ENCODE measurements around the gene VCX3B. TPM values are rescaled to one million over a fixed set of nuclear protein-coding genes. Genes with fewer than 3 reads are reported as not detected.

The VCX3B gene
- total RNA-seq (2022; extraction: Qiagen RNA extraction): not detected in 5 replicates

DNA sequence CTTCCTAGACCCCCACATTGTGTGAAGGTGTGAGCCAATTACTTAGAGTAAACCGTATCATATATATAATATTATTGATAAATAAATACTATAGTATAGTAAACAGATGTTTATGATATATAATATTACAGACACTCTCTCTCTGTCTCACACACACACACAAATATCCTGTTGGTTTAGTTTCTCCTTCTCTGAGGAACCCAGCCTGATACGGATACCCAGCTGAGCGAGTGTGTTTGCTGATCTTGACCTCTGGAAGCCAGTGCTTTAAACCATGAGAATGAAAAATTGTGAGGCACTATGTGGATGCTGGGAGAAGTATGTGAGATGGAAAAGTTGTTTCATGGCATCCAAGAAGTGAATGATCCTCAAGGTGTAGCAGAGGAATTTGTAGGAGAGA is at the start of gene VCX3B:
TSS of gene VCX3B (plus strand) at position 301 of the 400 bp plus-strand sequence. CDS start 621 bp downstream, outside the sequence.

Data from A549 treated with CORT108297 at 1 μM for 4 hours (cell line).